ENCODE results near the gene CFTR. TPM values are rescaled to one million over a fixed set of nuclear protein-coding genes. Genes with fewer than 3 reads are reported as not detected.
"Not testable (repeated sequence)": the region's sequence is repeated elsewhere in the genome, so short reads cannot be mapped to it uniquely, and the experiment has no call there.

CFTR gene
- total RNA-seq, 4 donors from 2014 or later = 0.44 TPM; not detected in 3

DNA sequence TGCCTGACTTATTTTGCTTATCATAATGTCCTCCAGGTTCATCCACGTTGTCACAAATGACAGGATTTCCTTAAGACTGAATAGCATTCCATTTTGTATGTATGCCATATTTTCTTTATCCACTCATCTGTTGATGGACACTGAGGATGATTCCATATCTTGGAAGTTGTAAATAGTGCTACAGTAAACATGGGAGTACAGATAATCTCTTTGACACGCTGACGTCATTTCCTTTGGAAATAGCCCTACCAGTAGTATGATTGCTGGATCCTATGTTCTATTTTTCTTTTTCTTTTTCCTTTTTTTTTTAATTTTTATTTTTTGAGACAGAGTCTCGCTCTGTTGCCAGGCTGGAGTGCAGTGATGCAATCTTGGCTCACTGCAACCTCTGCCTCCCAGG is 225.8 kb downstream of the CFTR start:
- H3K4me3 ChIP-seq = no peak overlapping the region
- no peaks in the 10 kb centered on the region for H3K4me1 ChIP-seq
- DNase-seq = no peak
- no peaks in the 10 kb centered on the region for H3K27me3 ChIP-seq
- no peak for ATAC-seq
- H3K9me3 ChIP-seq = no peaks in the 10 kb centered on the region
- H3K27ac ChIP-seq = no peak overlapping the region
- TF ChIP-seq, protein P1, sequence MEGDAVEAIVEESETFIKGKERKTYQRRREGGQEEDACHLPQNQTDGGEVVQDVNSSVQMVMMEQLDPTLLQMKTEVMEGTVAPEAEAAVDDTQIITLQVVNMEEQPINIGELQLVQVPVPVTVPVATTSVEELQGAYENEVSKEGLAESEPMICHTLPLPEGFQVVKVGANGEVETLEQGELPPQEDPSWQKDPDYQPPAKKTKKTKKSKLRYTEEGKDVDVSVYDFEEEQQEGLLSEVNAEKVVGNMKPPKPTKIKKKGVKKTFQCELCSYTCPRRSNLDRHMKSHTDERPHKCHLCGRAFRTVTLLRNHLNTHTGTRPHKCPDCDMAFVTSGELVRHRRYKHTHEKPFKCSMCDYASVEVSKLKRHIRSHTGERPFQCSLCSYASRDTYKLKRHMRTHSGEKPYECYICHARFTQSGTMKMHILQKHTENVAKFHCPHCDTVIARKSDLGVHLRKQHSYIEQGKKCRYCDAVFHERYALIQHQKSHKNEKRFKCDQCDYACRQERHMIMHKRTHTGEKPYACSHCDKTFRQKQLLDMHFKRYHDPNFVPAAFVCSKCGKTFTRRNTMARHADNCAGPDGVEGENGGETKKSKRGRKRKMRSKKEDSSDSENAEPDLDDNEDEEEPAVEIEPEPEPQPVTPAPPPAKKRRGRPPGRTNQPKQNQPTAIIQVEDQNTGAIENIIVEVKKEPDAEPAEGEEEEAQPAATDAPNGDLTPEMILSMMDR (IDR thresholded peaks at IDR 0.05 in 4 of 5, conservative IDR thresholded peaks at IDR 0.05 in 1 of 5) = no peak
- TF ChIP-seq POLR2A (IDR thresholded peaks at IDR 0.05) = no peak
- in situ Hi-C loops (cut with MboI; ENCODE audit: low sequenced_read_pairs in 4 of 4) (no loop called here), intact Hi-C loops (cut with DNase I; ENCODE audit: low total_unique reads) (no loop called here)
- no peaks in the 10 kb centered on the region for H3K36me3 ChIP-seq

DNA sequence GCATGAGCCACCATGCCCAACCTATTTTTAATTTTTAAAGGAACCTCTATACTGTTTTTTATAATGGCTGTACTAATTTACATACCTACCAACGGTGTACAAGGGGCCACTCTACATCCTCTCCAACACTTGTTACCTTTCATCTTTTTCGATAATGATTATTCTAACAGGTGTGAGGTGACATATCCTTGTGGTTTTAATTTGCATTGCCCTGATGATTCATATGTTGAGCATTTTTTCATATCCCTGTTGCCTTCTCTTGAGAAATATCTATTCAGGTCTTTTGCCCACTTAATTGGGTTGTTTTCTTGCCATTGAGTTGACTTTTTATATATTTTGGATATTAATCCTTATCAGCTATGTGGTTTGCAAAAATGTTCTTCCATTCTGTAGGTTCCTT is 226.4 kb downstream of the CFTR start:
- in situ Hi-C loops (cut with MboI; ENCODE audit: low sequenced_read_pairs in 4 of 4) = no loop called here
- no peak for ATAC-seq

DNA sequence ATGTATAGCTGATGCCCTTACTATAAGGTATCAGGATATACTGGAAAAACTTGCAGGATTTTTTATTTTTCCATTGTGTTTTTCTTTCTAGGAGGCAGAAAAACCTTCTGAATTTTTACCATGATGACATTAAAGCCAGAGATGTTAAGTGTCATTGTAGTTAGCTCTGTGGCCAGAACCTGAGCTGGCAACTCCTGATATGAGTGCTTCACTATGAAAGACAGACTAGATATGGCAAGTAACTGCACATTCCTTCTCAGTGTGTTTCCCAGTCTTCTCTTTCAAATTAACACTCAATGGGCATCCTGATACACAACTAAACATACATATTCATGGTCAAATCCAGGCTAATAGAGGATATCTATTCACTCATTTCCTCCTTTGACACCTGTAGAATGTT is 227.3 kb downstream of the CFTR start:
- Histone ChIP-seq H3K36me3 (no peaks in the 10 kb centered on the region), H3K27ac (no peak overlapping the region), H3K4me1 (no peaks in the 10 kb centered on the region), H3K9me3 (no peaks in the 10 kb centered on the region), H3K4me3 (no peak overlapping the region), H3K27me3 (no peaks in the 10 kb centered on the region)
- intact Hi-C loops (cut with DNase I; ENCODE audit: low total_unique reads) (no loop called here), in situ Hi-C loops (cut with MboI; ENCODE audit: low sequenced_read_pairs in 4 of 4) (no loop called here)
- TF ChIP-seq, protein P1 (IDR thresholded peaks at IDR 0.05 in 4 of 5, conservative IDR thresholded peaks at IDR 0.05 in 1 of 5) = no peak
- TF ChIP-seq POLR2A (IDR thresholded peaks at IDR 0.05) = no peak
- no peak for DNase-seq
- ATAC-seq = no peak

More for the DNA sequence above, 226.4 kb downstream of the CFTR start:
- Histone ChIP-seq H3K9me3 (no peaks in the 10 kb centered on the region), H3K4me3 (no peak overlapping the region), H3K36me3 (no peaks in the 10 kb centered on the region), H3K4me1 (no peaks in the 10 kb centered on the region), H3K27ac (no peak overlapping the region), H3K27me3 (no peaks in the 10 kb centered on the region)
- intact Hi-C loops (cut with DNase I; ENCODE audit: low total_unique reads) = no loop called here
- no peak for DNase-seq
- TF ChIP-seq, protein P1 (IDR thresholded peaks at IDR 0.05 in 4 of 5, conservative IDR thresholded peaks at IDR 0.05 in 1 of 5) = no peak
- no peak for TF ChIP-seq POLR2A (IDR thresholded peaks at IDR 0.05)

DNA sequence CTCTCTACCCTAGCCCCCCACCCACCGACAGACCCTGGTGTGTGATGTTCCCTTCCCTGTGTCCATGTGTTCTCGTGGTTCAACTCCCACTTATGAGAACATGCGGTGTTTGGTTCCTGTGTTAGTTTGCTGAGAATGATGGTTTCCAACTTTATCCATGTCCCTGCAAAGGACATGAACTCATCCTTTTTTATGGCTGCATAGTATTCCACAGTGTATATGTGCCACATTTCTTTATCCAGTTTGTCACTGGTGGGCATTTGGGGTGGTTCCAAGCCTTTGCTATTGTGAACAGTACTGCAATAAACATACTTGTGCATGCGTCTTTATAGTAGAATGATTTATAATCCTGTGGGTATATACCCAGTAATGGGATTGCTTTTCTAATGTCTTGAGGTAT is 228.3 kb downstream of the CFTR start:
- ATAC-seq; H3K4me1 ChIP-seq; H3K27ac ChIP-seq; in situ Hi-C loops (cut with MboI; ENCODE audit: low sequenced_read_pairs in 4 of 4); H3K27me3 ChIP-seq; intact Hi-C loops (cut with DNase I; ENCODE audit: low total_unique reads); H3K4me3 ChIP-seq; H3K36me3 ChIP-seq; H3K9me3 ChIP-seq; DNase-seq: not testable (repeated sequence)

DNA sequence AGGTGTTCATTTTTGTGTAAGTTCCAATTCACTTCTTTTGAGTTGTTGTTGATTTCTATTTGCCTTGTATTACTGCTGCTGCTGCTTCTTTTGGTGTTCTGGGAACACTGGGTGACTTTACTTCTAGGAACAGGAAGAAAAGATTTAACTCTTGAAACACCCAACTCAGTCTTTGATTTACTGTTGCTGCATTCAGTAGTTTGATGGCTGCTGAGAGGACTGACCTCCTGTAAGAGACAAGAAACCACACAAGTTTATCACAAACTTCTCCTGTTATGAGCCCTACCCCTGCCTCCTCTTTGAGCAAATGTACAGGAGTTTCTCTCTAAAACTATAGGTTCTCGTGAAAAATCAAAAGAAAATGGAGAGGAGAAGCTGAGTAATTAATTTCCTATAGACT is 231.7 kb downstream of the CFTR start:
- no peak for ATAC-seq
- H3K27me3 ChIP-seq = no peaks in the 10 kb centered on the region
- H3K4me1 ChIP-seq = no peaks in the 10 kb centered on the region
- H3K4me3 ChIP-seq = no peak overlapping the region
- no peaks in the 10 kb centered on the region for H3K36me3 ChIP-seq
- TF ChIP-seq, protein P1 (IDR thresholded peaks at IDR 0.05 in 4 of 5, conservative IDR thresholded peaks at IDR 0.05 in 1 of 5) = no peak
- no peak for TF ChIP-seq POLR2A (IDR thresholded peaks at IDR 0.05)
- H3K27ac ChIP-seq = no peak overlapping the region
- intact Hi-C loops (cut with DNase I; ENCODE audit: low total_unique reads) = no loop called here
- DNase-seq = no peak
- H3K9me3 ChIP-seq = no peaks in the 10 kb centered on the region
- in situ Hi-C loops (cut with MboI; ENCODE audit: low sequenced_read_pairs in 4 of 4) = no loop called here

Measured in gastrocnemius medialis (tissue), 4 donors.